GM13977 (cell line): ENCODE measurements around the gene RPS19BP1.

Experiments
- DNase-seq: peaks from one replicate; pipeline ENCODE4 v3.0.0; 2012; ENCODE audit warnings: low spot score
- in situ Hi-C: fragments of 300-500 bp; cut with MboI; formaldehyde crosslinking; loops from one replicate; pipeline ENCODE4 v1.12.0; 2022; ENCODE audit warnings: low sequenced_read_pairs, low pct_unique_long_range_greater_than_20kb, mixed read lengths, inconsistent platforms; ENCODE audit not compliant: unreplicated experiment
- TF ChIP-seq, protein P1 (sequence below): IDR thresholded peaks from 2 replicates; pipeline ENCODE4 v1.5.1; 2012; ENCODE audit warnings: mild to moderate bottlenecking, control low read depth; ENCODE audit not compliant: insufficient read depth; ENCODE audit errors: extremely low read depth, missing control alignments

Gene RPS19BP1

DNA sequence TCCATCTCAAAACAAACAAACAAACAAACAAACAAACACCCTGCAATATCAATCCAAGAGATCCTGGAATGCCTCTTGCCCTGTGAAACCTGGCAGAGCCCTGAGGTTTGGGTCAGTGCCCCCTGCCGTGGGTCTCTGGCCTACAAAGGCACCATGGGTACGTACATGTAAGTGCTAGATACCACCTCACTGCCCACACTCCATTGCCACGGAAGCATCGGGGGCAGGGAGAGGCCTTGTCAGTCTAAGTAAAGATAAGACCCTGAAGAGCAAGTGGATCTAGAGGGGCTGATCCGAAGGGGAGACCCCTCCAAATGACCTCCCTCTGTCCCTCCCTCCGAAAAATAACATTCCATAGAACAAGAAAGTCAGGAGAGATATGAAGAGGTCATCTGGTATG is 32.4 kb downstream of the RPS19BP1 start:
- in situ Hi-C loops: no loop called here

DNA sequence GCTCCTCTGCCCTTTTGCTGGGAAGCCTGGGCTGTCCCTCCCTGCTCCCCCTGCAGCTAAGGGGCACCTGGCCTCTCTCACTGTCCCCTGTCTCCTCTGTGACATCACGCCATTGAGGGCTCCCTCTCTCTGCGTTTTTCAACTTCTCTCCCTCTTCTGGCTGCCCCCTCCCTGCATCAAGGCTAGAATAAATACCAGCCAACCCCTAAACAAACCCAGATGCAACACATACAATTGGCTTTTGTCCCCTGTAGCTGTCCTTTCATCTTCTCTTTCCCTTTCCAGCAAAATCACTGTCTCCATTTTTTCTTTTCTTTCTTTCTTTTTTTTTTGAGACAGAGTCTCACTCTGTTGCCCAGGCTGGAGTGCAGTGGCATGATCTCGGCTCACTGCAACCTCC is 33.7 kb downstream of the RPS19BP1 start:
- no peak for DNase-seq

More for the DNA sequence above, 32.4 kb downstream of the RPS19BP1 start:
- TF ChIP-seq, protein P1, sequence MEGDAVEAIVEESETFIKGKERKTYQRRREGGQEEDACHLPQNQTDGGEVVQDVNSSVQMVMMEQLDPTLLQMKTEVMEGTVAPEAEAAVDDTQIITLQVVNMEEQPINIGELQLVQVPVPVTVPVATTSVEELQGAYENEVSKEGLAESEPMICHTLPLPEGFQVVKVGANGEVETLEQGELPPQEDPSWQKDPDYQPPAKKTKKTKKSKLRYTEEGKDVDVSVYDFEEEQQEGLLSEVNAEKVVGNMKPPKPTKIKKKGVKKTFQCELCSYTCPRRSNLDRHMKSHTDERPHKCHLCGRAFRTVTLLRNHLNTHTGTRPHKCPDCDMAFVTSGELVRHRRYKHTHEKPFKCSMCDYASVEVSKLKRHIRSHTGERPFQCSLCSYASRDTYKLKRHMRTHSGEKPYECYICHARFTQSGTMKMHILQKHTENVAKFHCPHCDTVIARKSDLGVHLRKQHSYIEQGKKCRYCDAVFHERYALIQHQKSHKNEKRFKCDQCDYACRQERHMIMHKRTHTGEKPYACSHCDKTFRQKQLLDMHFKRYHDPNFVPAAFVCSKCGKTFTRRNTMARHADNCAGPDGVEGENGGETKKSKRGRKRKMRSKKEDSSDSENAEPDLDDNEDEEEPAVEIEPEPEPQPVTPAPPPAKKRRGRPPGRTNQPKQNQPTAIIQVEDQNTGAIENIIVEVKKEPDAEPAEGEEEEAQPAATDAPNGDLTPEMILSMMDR: no peak
- DNase-seq: no peak

DNA sequence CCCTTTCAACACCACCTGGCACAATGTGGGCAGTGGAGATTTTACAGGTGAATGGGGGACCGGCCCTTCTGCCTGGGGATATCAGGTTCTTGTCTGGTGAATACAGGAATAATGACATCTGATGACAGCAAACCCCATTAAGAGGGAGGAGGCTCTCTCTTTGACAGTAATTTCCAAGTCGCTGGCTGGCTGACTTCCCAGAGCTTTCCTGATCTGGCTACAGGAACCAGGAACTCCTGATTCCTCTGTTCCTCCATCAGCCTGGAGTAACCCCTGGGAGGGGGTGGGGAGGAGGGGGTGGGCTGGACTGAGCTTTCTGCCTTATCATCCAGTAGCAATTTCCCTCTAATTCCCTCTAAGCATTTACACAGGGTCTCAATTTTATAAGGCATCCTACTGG is 34.2 kb downstream of the RPS19BP1 start:
- in situ Hi-C loops: no loop called here
- no peak for DNase-seq

More for the DNA sequence above, 33.7 kb downstream of the RPS19BP1 start:
- TF ChIP-seq, protein P1: no peak
- in situ Hi-C loops: no loop called here

DNA sequence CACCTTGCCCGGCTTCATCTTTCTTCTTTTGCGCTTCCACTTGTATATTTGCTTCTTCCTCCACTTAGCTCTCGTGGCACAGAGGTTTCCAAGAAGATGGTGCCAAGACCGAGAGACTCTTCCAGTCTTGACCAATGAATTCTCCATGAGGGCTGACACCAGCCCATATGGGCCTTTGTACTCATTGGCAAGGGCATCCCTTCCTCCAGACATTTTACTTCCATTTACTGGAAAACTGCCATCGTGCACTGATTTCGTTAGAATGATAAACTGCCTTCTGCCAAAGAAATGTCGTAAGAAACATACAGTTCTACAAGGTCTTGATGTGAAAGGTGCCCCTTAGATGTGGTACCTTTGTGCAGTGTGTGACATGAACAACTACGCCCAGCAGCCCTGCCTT is 35.1 kb downstream of the RPS19BP1 start:
- in situ Hi-C loops: no loop called here
- TF ChIP-seq, protein P1: no peak
- DNase-seq: no peak

More for the DNA sequence above, 34.2 kb downstream of the RPS19BP1 start:
- TF ChIP-seq, protein P1: no peak

DNA sequence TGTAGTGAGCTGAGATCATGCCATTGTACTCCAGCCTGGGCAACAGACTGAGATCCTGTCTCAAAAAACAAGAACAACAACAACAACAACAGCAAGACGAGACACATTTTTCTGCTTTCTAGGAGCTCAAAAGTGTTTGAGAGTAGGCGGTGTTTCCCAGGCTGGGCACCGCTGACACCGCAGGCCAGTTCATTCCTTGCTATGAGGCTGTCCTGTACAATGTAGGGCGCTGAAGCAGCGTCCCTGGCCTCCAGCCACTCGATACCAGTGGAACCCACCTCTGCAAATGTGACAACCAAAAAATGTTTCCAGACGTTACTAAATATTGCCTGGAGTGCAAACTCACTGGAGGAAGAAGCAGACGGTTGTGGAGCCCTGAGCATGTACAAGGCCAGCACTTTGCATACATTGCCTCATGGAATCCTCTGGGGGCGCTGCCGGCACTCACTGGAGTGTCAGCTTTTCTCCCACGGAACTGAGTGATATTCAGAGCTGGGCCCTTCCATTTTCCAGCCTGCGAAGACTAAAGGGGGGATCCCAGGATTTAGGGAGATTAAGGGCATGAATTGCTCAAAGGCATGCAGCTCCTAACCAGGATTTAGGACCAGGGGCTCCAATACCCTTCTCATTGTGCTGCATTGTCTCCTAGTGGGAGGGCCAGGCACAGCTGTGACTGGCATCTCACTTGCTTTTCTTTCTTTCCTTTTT is 36.3 kb downstream of the RPS19BP1 start:
- peak; percentile 47 for DNase-seq
- in situ Hi-C loops: no loop called here
- TF ChIP-seq, protein P1: peak; percentile 73

DNA sequence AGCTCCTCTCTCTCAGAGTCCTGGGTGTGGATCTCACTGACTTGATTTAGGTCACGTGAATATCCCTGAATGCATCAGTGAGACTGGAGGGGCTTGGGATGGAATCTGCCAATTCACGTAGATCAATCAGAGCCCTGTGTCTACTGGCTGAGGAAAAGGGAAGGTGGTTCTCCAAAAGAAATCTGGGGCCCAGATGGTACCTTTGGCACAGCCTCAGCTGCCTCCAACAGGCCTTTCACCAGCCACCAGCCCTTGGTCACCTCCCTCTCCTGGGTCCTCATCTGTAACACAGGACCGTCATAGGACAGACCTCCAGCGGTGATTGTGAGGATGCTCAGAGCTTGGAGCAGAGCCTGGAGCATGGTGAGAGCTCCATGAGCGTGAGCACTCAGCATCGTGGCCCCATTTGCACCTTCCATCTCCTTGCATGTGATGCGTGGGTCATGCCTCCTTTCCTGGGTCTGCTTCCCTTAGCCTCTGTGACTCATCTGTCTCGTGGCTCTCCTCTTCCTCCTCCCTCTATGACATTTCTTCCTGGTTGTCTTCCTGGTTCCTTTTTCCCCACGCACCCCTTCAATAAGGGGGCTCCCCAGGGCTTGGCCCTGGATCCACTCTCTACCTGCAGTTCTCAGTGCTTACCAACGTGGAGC is 38.0 kb downstream of the RPS19BP1 start:
- DNase-seq: no peak
- in situ Hi-C loops: no loop called here
- TF ChIP-seq, protein P1: no peak
